DMS153 treated with DMSO at 0.1 percent for 48 hours (cell line): ENCODE results near the gene SLC37A1.
A peak's percentile ranks its signal among the peaks of the same experiment; 100 is the strongest.

Source experiments
- DNase-seq: peaks from one replicate; lab custom pipeline; 2025; ENCODE audit not compliant: unreplicated experiment; lab: John Stamatoyannopoulos, UW

The SLC37A1 gene

DNA sequence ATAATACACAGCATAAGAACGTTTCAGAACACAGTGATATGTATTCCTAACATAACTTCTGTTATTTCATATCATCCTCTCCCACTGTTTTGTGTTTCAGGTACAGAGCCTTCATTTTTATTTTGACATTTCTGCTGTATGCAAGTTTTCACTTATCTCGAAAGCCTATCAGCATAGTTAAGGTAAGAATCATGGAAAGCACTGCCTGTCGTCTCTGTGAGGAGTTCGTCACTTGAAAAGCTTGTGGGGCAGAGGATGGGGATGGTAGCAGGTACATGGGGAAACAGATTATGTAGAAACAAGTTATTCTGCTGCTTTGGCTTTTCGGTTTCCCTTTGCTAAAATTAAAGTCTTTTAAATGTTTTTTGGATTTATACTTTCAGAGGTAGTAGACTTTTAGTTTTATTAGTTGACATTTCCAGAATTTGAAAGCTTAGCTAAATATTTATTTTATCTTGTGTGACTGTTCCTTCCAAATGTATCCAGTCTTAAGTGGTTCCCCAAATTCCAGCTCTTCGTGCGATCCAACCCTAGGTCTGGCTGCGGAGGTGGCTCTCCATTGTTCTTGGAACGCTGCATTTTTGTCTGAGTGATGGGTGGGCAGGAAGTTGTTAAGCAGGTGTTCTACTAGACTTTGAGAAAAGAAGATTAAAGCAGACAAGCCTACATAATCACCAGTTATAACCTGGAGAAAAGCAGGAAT is 12.2 kb downstream of the SLC37A1 start:
- DNase-seq = no peak

GRCh38 chr21:42526379-42526727 is 12.7 kb downstream of the SLC37A1 start:
- peak; percentile 39 for DNase-seq

- no peak for DNase-seq
These were observed 13.5 kb downstream of the SLC37A1 start for GRCh38 chr21:42527127-42527488.

- DNase-seq = no peak
These were observed 14.0 kb downstream of the SLC37A1 start for GRCh38 chr21:42527489-42528158.

- DNase-seq = no peak
These were observed 16.5 kb downstream of the SLC37A1 start for GRCh38 chr21:42530167-42530518.

DNA sequence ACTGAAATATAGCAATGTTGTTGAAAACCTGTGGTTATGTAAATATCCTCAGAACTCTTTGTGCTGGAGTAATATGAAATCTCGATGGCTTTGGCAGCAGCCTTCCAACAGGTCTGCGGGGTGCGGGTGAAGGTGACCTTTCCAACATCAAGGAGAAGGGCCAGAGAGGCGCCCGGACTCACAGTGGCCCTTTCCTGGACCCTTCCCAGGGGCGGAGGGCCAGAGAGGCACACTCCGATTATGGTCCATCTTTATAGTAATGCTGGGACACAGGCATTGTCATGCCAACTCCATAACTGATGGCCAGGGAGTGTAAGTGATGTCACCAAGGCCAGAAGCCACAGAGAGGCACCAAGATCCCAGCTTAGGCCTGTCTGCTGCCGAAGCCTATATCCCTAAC is 18.1 kb downstream of the SLC37A1 start:
- no peak for DNase-seq

DNA sequence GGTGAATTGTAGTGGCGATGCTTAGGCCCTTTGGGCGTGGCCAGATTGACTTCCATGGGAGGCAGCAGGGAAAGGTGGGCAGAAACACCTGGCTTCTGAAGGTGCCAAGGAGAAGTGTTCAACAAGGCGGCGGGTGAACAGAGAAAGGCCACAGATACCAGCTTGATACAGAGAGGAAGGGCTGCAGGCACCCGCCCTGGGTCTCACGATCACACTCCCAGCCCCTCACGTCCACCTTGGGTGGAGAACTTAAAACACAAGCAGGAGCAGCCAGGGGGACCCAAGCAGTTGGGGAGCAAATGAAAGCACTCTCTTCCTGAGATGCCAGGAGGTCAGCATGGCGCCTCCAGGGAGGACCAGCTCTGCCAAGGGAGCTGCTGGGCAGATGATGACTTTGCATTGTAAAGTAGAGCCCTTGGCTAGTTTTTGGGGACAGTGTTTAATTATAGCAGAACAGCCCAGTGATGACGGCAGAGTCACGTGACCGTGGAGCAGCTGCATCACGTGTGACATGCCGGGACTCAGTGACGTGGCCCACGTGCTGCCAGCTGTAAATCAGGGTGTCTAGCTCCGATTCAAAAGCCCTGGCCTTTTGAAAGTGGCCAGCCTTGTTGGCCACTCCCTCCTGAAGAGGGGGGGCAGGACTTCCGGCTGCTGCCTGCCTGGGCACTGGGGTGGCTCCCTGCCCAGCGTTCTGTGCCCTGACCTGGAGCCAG is 19.0 kb downstream of the SLC37A1 start:
- peak; percentile 28 for DNase-seq

- no peak for DNase-seq
These were observed 19.8 kb downstream of the SLC37A1 start for GRCh38 chr21:42533306-42533962.

DNA sequence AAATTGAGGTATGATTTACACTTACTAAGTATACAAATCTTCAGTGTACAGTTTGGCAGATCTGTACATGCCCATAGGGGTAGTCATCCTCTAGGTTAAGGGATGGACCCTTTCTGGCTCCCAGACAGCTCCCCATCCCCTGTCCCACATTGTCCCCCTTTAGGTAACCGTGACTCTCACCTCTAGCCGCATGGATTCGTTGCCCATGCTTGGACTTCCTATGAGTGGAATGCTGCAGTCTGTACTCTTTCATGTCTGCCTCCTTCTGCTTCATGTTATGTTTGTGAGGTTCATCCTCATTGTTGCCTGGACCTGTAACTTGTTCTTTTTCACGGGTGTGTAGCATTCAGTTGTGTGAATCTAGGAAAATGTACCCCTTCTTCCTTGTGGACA is 20.3 kb downstream of the SLC37A1 start:
- DNase-seq = no peak

DNA sequence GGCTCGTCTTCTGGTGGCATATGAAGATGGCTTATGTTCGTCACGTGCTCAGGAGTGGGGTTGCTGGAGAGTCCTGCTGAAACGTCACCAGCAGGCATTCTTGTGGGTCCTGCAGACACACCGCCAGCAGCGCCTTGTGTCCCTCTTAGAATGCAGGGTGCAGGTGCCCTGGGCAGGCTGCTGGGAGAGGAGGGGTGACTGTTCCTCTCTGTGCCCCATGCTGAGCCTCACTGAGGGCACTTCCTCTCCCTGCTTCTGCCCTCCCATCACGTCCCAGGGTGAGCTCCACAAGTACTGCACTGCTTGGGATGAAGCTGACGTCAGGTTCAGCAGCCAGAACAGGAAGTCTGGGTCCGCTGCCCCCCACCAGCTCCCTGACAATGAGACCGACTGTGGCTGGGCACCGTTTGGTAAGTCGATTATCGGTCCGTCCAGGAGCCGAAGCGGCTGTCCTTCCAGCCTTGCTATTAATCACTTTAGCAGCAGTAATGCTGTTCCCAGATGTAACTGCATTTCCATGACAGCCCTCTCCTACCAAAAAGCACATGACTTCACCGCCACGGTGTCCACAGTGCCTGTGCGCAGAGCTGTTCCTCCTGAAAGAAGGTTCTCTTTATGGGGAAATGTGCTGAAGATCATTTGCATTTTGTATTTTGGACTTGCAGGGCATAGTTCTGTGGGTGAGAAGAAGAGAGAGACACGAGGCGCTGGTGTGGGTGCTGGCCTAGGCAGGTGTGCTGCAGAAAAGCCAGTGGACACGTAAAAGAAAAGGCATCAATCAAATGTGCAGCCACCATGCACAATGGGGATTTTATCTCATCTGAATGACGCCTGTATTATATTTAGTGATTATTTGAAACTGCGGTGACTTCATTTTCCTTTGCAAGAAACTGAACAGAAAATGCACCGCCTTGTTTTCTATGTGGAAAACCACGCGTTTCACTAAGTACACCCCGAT is 21.0 kb downstream of the SLC37A1 start:
- peak; percentile 56 for DNase-seq

GRCh38 chr21:42535602-42536171 is 22.0 kb downstream of the SLC37A1 start:
- peak; percentile 51 for DNase-seq

- no peak for DNase-seq
These were observed 22.9 kb downstream of the SLC37A1 start for GRCh38 chr21:42536601-42537000.

- DNase-seq = peak; percentile 22
These were observed 23.6 kb downstream of the SLC37A1 start for GRCh38 chr21:42537106-42537742.

- DNase-seq = peak; percentile 14
These were observed 25.0 kb downstream of the SLC37A1 start for GRCh38 chr21:42538479-42539275.

- no peak for DNase-seq
These were observed 25.7 kb downstream of the SLC37A1 start for GRCh38 chr21:42539342-42539741.

- no peak for DNase-seq
These were observed 26.3 kb downstream of the SLC37A1 start for GRCh38 chr21:42539931-42540343.

DNA sequence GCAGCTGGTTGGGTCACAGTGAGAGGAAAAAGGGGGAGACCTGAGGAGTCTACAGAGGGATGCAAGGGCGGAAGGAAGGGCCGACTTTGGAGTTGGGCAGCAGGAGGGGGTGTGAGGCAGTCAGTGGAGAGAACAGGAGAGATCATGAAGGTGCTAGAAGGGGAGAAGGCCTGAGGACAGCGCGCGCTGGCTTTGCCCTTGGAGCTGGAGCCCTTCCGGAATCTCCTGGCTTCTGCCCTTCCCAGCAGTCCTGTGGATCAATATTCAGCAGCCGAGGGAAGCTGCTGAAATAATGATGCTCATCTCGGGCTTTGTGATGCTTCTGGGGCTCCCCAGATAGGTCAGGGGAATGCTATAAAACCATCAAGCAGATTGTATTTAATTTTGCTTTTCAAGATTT is 26.7 kb downstream of the SLC37A1 start:
- no peak for DNase-seq

DNA sequence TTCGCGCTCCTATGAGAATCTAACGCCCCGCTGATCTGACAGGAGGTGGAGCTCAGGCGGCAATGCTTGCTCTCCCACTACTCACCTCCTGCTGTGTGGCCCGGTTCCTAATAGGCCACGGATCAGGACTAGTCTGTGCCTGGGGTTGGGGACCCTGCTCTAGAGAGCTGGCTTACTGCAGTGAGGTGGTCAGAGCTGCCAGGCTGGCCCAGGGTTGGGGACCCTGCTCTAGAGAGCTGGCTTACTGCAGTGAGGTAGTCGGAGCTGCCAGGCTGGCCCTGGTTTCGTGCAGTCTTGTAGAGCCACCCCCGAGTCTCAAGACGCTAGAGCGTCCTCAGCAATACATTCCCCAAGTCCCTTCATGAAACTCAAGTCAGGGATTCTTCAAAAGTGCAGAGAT is 27.5 kb downstream of the SLC37A1 start:
- DNase-seq = no peak

GRCh38 chr21:42541618-42542017 is 28.0 kb downstream of the SLC37A1 start:
- DNase-seq = no peak
